GM21717 (cell line): ENCODE results near the gene PELO.

Experiments used
- ATAC-seq: cut with Tn5 transposase; IDR thresholded peaks from one replicate; pipeline ENCODE4 v1.9.1; 2021; ENCODE audit warnings: mild to moderate bottlenecking, moderate library complexity; ENCODE audit not compliant: unreplicated experiment

The PELO gene

GRCh38 chr5:52771343-52772039, 16.2 kb upstream of the PELO start:
- ATAC-seq, result peak; percentile 97

- no peak for ATAC-seq
These were observed 15.0 kb upstream of the PELO start for GRCh38 chr5:52772668-52773067.

- no peak for ATAC-seq
These were observed 14.4 kb upstream of the PELO start for GRCh38 chr5:52773342-52773741.

- ATAC-seq, result no peak
These were observed 13.7 kb upstream of the PELO start for GRCh38 chr5:52774005-52774410.

GRCh38 chr5:52776116-52776515, 11.6 kb upstream of the PELO start:
- ATAC-seq, result no peak

GRCh38 chr5:52777186-52777585, 10.5 kb upstream of the PELO start:
- no peak for ATAC-seq

DNA sequence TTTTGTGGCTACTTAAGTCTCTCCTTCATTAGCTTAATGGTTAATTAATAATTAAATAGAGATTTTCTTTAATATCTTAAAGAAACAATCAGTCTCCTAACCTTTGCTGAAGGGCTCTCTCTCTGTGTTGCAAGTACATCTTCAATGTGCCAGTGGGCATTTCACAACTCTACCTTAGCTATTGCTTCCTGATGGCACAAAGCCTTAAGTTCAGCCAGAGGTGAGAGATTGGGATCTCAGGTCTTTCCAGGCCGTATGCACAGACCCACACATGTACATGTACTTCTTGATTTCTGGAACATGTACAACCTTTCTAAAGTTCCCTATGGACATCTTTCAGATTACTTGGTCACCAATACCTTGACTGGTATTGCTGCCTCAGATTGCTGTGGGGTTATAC, 8.9 kb upstream of the PELO start:
- ATAC-seq, result no peak

DNA sequence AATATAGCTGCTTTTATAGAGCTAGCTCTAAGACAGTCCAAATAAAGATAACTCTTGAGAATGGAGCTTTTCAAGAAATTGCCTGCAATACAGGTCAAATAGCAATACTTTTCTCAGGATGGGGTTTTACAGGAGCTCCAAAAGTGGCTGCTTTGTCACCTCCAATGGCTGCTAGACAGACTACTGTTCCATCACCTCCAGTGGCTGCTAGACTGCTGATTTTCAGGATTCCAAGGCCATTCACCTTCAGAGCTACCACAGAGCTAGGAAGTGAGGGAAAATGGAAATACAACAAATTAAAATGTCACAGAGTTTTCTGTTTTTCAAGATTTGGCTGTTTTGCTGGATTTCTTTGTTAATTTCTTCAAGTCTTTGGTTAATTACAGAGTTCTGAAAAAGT, 8.5 kb upstream of the PELO start:
- ATAC-seq, result no peak

- no peak for ATAC-seq
These were observed 4.3 kb upstream of the PELO start for GRCh38 chr5:52783226-52783959.

- ATAC-seq, result no peak
These were observed 3.0 kb upstream of the PELO start for GRCh38 chr5:52784737-52785136.

DNA sequence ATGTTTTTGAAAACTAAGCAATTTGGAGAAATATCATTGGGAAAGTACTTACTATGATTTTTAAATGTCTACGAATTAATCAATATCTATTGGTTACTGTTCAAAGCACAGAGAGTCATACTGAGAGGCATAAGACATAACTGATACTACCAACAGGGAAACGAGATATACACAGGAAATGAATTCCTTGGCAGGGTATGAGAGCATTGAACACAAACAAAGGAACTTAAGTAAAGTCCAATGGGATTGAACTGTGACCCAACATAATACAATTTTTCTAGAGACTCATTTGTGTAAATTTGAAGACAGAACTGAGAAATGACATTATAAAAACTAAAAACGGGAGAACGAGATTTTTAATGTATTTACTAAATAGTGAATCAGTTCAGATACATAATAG, 1.3 kb upstream of the PELO start:
- ATAC-seq, result no peak

GRCh38 chr5:52786949-52787599, 642 bp upstream of the PELO start:
- no peak for ATAC-seq

DNA sequence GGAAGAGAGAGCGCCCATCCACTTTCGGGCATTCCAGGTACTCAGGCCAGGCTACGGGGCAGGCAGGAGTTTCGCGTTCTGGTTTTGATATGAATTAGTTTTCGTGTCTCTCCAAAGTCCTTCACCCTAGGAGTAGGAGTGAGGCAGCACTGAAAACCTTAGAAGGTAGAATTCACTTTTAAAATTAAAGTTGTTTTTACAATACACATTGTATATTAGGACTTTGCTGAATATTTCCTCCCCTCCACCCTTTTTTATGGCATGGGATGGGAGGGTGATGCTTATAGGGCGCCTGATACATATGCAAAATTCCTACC, 747 bp downstream of the PELO start:
- ATAC-seq, result no peak

DNA sequence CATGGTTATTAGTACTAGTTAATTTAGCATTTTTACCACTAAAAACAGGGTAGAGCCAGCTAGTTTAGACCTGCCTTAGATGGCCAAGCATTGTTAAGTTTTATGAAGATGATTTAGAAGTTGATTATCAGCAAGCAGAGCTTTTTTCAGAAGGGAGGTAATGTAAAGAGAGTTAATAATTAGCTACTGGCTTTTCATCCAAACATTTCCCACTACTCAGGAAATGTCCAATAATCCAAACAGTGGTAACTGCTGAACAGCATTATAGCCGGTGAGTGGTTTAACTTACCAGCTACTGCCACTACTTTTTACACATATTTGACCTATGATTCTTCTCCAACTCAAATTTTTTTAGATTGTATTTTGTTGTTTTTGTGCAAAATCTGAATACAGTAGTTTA, 1.7 kb downstream of the PELO start:
- ATAC-seq, result no peak

DNA sequence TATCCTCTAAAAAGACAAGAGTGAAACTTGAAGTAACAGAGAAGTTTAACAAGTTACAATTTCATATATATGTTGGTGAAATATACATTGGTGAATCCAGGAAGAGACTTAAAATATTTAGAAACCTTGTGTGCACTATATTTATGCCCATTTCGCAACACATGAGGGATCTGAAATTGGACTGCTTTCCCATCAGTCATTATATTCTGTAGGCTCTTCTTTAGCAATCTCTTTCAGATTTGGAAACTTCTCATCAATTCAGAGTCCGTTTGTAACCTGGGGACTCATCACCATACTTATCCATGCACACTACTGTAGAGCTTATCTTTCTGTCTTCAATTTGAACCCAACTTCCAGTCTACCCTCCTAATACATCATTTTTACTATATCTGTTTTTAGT, 2.1 kb downstream of the PELO start:
- ATAC-seq, result no peak

- no peak for ATAC-seq
These were observed 3.6 kb downstream of the PELO start for GRCh38 chr5:52791366-52791765.

GRCh38 chr5:52794519-52794918, 6.8 kb downstream of the PELO start:
- ATAC-seq, result no peak

DNA sequence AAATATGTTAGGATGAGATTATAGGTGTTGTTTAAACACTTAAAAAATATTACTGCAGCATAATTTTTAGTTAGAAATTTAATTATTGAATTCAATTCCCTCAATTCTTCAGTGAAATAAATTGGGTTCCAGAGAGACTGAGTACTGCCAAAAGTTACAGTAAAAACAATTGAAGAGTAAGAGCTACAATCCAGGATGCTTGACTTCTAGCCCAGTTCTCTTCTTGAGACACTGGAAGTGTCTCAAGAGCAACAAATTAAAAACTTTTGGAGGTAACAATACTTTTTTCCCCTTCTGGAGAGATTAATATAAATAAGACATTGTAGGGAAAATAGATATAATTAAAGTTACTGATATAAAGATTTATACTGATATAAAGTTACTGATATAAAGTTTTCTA, 8.3 kb downstream of the PELO start:
- ATAC-seq, result no peak

- no peak for ATAC-seq
These were observed 8.9 kb downstream of the PELO start for GRCh38 chr5:52796516-52797103.

DNA sequence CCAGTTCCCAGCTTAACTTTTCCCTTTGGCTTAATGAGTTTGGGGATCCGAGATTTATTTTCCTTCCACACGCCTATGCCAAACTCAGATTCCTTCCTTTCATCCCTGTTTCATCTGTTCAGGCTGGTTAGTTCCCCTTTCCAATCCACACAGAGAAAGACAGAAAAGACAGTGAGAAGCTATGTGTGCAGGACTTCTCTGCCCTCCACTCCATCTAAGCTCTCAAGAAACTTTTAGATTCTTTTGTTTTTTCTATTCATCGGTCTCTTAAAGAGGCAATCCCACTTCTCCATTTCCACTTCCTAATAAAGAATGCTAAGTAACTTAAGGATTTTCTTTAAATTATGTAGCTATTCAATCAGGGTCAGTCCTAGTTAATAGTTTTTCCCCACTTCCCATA, 11.2 kb downstream of the PELO start:
- ATAC-seq, result no peak

DNA sequence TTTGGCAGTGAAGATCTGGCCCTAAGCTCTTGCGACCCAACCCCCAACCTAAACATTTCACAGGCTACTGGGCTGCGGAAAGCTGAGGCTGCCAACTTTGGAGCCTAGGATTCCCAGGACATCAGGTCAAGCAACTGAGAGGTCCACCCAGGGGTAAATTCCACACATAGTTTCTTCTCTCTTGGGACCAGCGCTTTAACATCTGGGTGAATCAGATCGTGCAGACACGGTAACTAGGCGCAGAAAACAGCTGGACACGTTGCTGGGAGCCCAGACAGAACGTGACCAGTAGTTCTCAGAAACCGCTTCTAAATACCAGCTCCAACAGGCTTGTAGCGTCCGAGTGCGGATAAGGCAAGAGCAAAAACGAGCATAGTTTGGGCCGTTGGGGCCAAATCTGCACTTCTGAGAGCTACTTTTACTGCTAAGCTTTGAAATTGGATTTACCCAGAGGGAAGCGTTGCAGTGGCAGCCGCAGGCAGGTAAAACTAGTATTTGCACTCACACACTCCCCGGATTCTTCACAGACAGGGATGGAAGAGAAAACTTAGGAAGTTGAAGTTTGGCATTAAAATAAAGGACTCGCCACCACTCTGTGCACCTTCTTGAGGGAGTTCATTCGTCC, 11.8 kb downstream of the PELO start:
- peak; percentile 20 for ATAC-seq
